DND-41 (cell line): ENCODE results near the gene CDHR3.
"Not testable (repeated sequence)": the region's sequence is repeated elsewhere in the genome, so short reads cannot be mapped to it uniquely, and the experiment has no call there.

Source experiments
- ATAC-seq: fragments of 200-7000 bp; cut with Tn5 transposase; 3 replicates; pipeline ENCODE4 v1.9.1; 2021; ENCODE audit warnings: low read depth; ENCODE audit not compliant: insufficient read depth
- DNase-seq: peaks from one replicate; pipeline ENCODE4 v3.0.0-alpha.2; 2020
- H2AFZ ChIP-seq: 2 replicates; pipeline ENCODE4 v1.6.0; 2012; ENCODE audit warnings: low read depth, low read length
- H3K27ac ChIP-seq: 2 replicates; pipeline ENCODE4 v1.5.1; 2012; ENCODE audit warnings: low read length, inconsistent platforms
- H3K27me3 ChIP-seq: fragments of 200-600 bp; sonication (generic); 2 replicates; pipeline ENCODE4 v1.6.0; 2012; ENCODE audit warnings: low read length, mild to moderate bottlenecking, inconsistent platforms; ENCODE audit not compliant: insufficient read depth, poor library complexity
- H3K36me3 ChIP-seq: 2 replicates; pipeline ENCODE4 v1.5.1; 2012; ENCODE audit warnings: low read length, inconsistent platforms; ENCODE audit not compliant: insufficient read depth
- H3K4me1 ChIP-seq: 2 replicates; pipeline ENCODE4 v1.5.1; 2012; ENCODE audit warnings: mild to moderate bottlenecking, low read length; ENCODE audit not compliant: insufficient read depth
- H3K4me2 ChIP-seq: 2 replicates; pipeline ENCODE4 v1.6.0; 2012; ENCODE audit warnings: mild to moderate bottlenecking, moderate library complexity, low read length, inconsistent platforms; ENCODE audit not compliant: insufficient read depth
- H3K4me3 ChIP-seq, 2 experiments: fragments of 200-600 bp in 1 of 2; shearing (Covaris generic) in 1 of 2; 2 replicates each; pipeline ENCODE4 v1.5.1; 2012 to 2016; ENCODE audit warnings: inconsistent platforms in 2 of 2, low read length in 2 of 2, mild to moderate bottlenecking in 2 of 2, low read depth in 1 of 2, moderate library complexity in 1 of 2
- H3K79me2 ChIP-seq: 2 replicates; pipeline ENCODE4 v1.6.0; 2012; ENCODE audit warnings: low read length, inconsistent platforms; ENCODE audit not compliant: insufficient read depth
- H3K9ac ChIP-seq: 2 replicates; pipeline ENCODE4 v1.6.0; 2012; ENCODE audit warnings: low read depth, mild to moderate bottlenecking, inconsistent platforms, low read length, moderate library complexity
- H3K9me3 ChIP-seq: 2 replicates; pipeline ENCODE4 v1.5.1; 2012; ENCODE audit warnings: low read length, moderate library complexity, mild to moderate bottlenecking, inconsistent platforms; ENCODE audit not compliant: insufficient read depth, severe bottlenecking
- H4K20me1 ChIP-seq: 2 replicates; pipeline ENCODE4 v1.6.0; 2012; ENCODE audit warnings: low read length; ENCODE audit not compliant: insufficient read depth
- CTCF ChIP-seq: IDR thresholded peaks from 2 replicates; pipeline ENCODE4 v1.5.1; 2012; ENCODE audit warnings: borderline replicate concordance, low read length, moderate library complexity, mild to moderate bottlenecking; ENCODE audit not compliant: poor library complexity, severe bottlenecking; ENCODE audit errors: extremely low read depth
- EZH2 ChIP-seq: IDR thresholded peaks from 3 replicates; pipeline ENCODE4 v1.6.1; 2012; ENCODE audit warnings: borderline replicate concordance, low read depth, mild to moderate bottlenecking, moderate library complexity, low read length, inconsistent platforms; ENCODE audit not compliant: severe bottlenecking

The CDHR3 gene

GRCh38 chr7:106001886-106002285 lies 38.8 kb downstream of the CDHR3 start:
- no peak overlapping the region for H2AFZ ChIP-seq

GRCh38 chr7:106003525-106004064 lies 40.5 kb downstream of the CDHR3 start:
- DNase-seq: no peak
- Histone ChIP-seq H3K9ac (no peak overlapping the region), H3K4me2 (no peak overlapping the region), H3K79me2 (no peaks in the 10 kb centered on the region), H3K36me3 (no peaks in the 10 kb centered on the region), H2AFZ (no peak overlapping the region), H3K4me3 (no peak overlapping the region), H3K4me1 (no peaks in the 10 kb centered on the region), H4K20me1 (no peaks in the 10 kb centered on the region), H3K27ac (no peak overlapping the region), H3K9me3 (peaks cover 16% of the 10 kb centered on the region), H3K27me3 (peaks cover 37% of the 10 kb centered on the region)
- TF ChIP-seq EZH2 (no peak), CTCF (no peak)
- ATAC-seq: no peak

More at GRCh38 chr7:106001886-106002285, 38.8 kb downstream of the CDHR3 start:
- no peak overlapping the region for H3K4me2 ChIP-seq
- no peaks in the 10 kb centered on the region for H3K36me3 ChIP-seq
- DNase-seq (no peak), ATAC-seq (no peak)
- peaks cover 9% of the 10 kb centered on the region for H3K9me3 ChIP-seq
- no peaks in the 10 kb centered on the region for H3K79me2 ChIP-seq
- H3K27me3 ChIP-seq: peaks cover 37% of the 10 kb centered on the region
- no peaks in the 10 kb centered on the region for H3K4me1 ChIP-seq
- no peaks in the 10 kb centered on the region for H4K20me1 ChIP-seq
- no peak overlapping the region for H3K9ac ChIP-seq
- no peak overlapping the region for H3K4me3 ChIP-seq
- no peak for TF ChIP-seq EZH2
- no peak overlapping the region for H3K27ac ChIP-seq

GRCh38 chr7:106006906-106007305 lies 43.8 kb downstream of the CDHR3 start:
- H3K27me3 ChIP-seq: peaks cover 51% of the 10 kb centered on the region
- no peak overlapping the region for H3K4me3 ChIP-seq
- no peak for DNase-seq
- peaks cover 18% of the 10 kb centered on the region; the same call in 1 of the 2 replicates for H4K20me1 ChIP-seq
- no peak overlapping the region for H3K27ac ChIP-seq
- H3K36me3 ChIP-seq: no peaks in the 10 kb centered on the region
- peaks cover 16% of the 10 kb centered on the region for H3K9me3 ChIP-seq
- no peak overlapping the region for H3K9ac ChIP-seq
- no peak overlapping the region for H2AFZ ChIP-seq
- ATAC-seq: no peak
- no peaks in the 10 kb centered on the region for H3K79me2 ChIP-seq
- H3K4me1 ChIP-seq: peaks cover 6% of the 10 kb centered on the region
- H3K4me2 ChIP-seq: no peak overlapping the region
- no peak for TF ChIP-seq EZH2
- no peak for TF ChIP-seq CTCF

- peaks cover 20% of the 10 kb centered on the region; the same call in 1 of the 2 replicates for H4K20me1 ChIP-seq
- not testable (repeated sequence) for H3K4me1 ChIP-seq, H2AFZ ChIP-seq, H3K4me2 ChIP-seq, H3K36me3 ChIP-seq, DNase-seq, H3K27ac ChIP-seq, H3K9ac ChIP-seq, H3K79me2 ChIP-seq, ATAC-seq, H3K4me3 ChIP-seq
- H3K9me3 ChIP-seq: peaks cover 16% of the 10 kb centered on the region
- H3K27me3 ChIP-seq: peaks cover 55% of the 10 kb centered on the region
Observed at GRCh38 chr7:106007796-106008195, 44.7 kb downstream of the CDHR3 start.
